Astrocyte (in vitro differentiated cells and primary cell): ENCODE data around the gene KRT17. TPM values are rescaled to one million over a fixed set of nuclear protein-coding genes. Genes with fewer than 3 reads are reported as not detected.

Experiments
- DNase-seq: peaks from one replicate; pipeline ENCODE4 v3.0.0-alpha.2; 2010; ENCODE audit warnings: low read depth
- FAIRE-seq: peaks from 2 replicates; lab custom pipeline; 2011; peaks lifted over from hg19 to GRCh38; lab: Jason Lieb, UNC
- H2AFZ ChIP-seq: 2 replicates; pipeline ENCODE4 v1.6.0; 2012; ENCODE audit warnings: low read depth, low read length, inconsistent platforms
- H3K27ac ChIP-seq: 2 replicates; pipeline ENCODE4 v1.5.1; 2011; ENCODE audit warnings: low read depth, low read length, inconsistent platforms
- H3K27me3 ChIP-seq: 2 replicates; pipeline ENCODE4 v1.6.0; 2011; ENCODE audit warnings: low read length, inconsistent platforms; ENCODE audit not compliant: insufficient read depth
- H3K36me3 ChIP-seq: 2 replicates; pipeline ENCODE4 v1.5.1; 2011; ENCODE audit warnings: low read length, inconsistent platforms; ENCODE audit not compliant: insufficient read depth
- H3K4me1 ChIP-seq: 2 replicates; pipeline ENCODE4 v1.5.1; 2011; ENCODE audit warnings: low read length, inconsistent platforms; ENCODE audit not compliant: insufficient read depth
- H3K4me2 ChIP-seq: 2 replicates; pipeline ENCODE4 v1.6.0; 2012; ENCODE audit warnings: low read length, inconsistent platforms
- H3K4me3 ChIP-seq: 2 replicates; pipeline ENCODE4 v1.5.1; 2011; ENCODE audit warnings: low read depth, mild to moderate bottlenecking, low read length, inconsistent platforms; ENCODE audit not compliant: insufficient read depth
- H3K79me2 ChIP-seq: 2 replicates; pipeline ENCODE4 v1.6.0; 2012; ENCODE audit warnings: mild to moderate bottlenecking, low read length, inconsistent platforms; ENCODE audit not compliant: insufficient read depth
- H3K9ac ChIP-seq: 2 replicates; pipeline ENCODE4 v1.6.0; 2012; ENCODE audit warnings: mild to moderate bottlenecking, low read length, inconsistent platforms
- H3K9me3 ChIP-seq: 2 replicates; pipeline ENCODE4 v1.5.1; 2012; ENCODE audit warnings: low read depth, mild to moderate bottlenecking, low read length, inconsistent platforms; ENCODE audit not compliant: insufficient read depth
- H4K20me1 ChIP-seq: 2 replicates; pipeline ENCODE4 v1.6.0; 2012; ENCODE audit warnings: low read length, inconsistent platforms; ENCODE audit not compliant: insufficient read depth
- H3K27ac Mint-ChIP-seq: one replicate; pipeline ENCODE4 v1.8.0; 2021; ENCODE audit warnings: mild to moderate bottlenecking, mixed read lengths; ENCODE audit not compliant: unreplicated experiment
- H3K27me3 Mint-ChIP-seq: one replicate; pipeline ENCODE4 v1.8.0; 2021; ENCODE audit warnings: low read depth, mixed read lengths; ENCODE audit not compliant: unreplicated experiment
- H3K36me3 Mint-ChIP-seq: one replicate; pipeline ENCODE4 v1.8.0; 2021; ENCODE audit warnings: low read depth, mixed read lengths; ENCODE audit not compliant: unreplicated experiment
- H3K4me1 Mint-ChIP-seq: one replicate; pipeline ENCODE4 v1.8.0; 2021; ENCODE audit warnings: low read depth, mixed read lengths; ENCODE audit not compliant: unreplicated experiment
- H3K4me3 Mint-ChIP-seq: one replicate; pipeline ENCODE4 v1.8.0; 2021; ENCODE audit warnings: mild to moderate bottlenecking, moderate library complexity, mixed read lengths; ENCODE audit not compliant: unreplicated experiment
- H3K9me3 Mint-ChIP-seq: one replicate; pipeline ENCODE4 v1.8.0; 2021; ENCODE audit warnings: mild to moderate bottlenecking, mixed read lengths; ENCODE audit not compliant: unreplicated experiment
- EZH2 ChIP-seq: IDR thresholded peaks from 2 replicates; pipeline ENCODE4 v1.6.1; 2012; ENCODE audit warnings: mild to moderate bottlenecking, low read length, inconsistent platforms; ENCODE audit not compliant: insufficient read depth
- total RNA-seq: library from RNA; stranded (reverse); gene quantifications from 2 replicates; pipeline ENCODE4 v1.2.1, GENCODE V29; 2021
- TF ChIP-seq, protein P1 (sequence below): IDR thresholded peaks from 2 replicates; pipeline ENCODE4 v1.5.1; 2011; ENCODE audit warnings: low read depth, mild to moderate bottlenecking, inconsistent platforms, low read length, moderate library complexity; ENCODE audit not compliant: insufficient read depth

KRT17 gene
- total RNA-seq, 1 donor from 2014 or later: 21.4 TPM

GRCh38 chr17:41575336-41575735 lies 49.0 kb downstream of the KRT17 start:
- H3K27ac Mint-ChIP-seq: no peak overlapping the region
- peaks cover 65% of the 10 kb centered on the region for H3K27me3 Mint-ChIP-seq
- Histone ChIP-seq H3K9me3 (no peaks in the 10 kb centered on the region), H3K4me2 (no peak overlapping the region), H3K36me3 (no peaks in the 10 kb centered on the region), H2AFZ (no peak overlapping the region), H3K4me1 (no peaks in the 10 kb centered on the region), H3K9ac (no peak overlapping the region), H3K79me2 (no peaks in the 10 kb centered on the region), H4K20me1 (no peaks in the 10 kb centered on the region), H3K4me3 (no peak overlapping the region), H3K27me3 (peaks cover 17% of the 10 kb centered on the region), H3K27ac (no peak overlapping the region)
- H3K4me3 Mint-ChIP-seq: no peak overlapping the region
- H3K9me3 Mint-ChIP-seq: peaks cover 2% of the 10 kb centered on the region
- no peaks in the 10 kb centered on the region for H3K36me3 Mint-ChIP-seq
- H3K4me1 Mint-ChIP-seq: no peaks in the 10 kb centered on the region
- DNase-seq: no peak
- TF ChIP-seq, protein P1, sequence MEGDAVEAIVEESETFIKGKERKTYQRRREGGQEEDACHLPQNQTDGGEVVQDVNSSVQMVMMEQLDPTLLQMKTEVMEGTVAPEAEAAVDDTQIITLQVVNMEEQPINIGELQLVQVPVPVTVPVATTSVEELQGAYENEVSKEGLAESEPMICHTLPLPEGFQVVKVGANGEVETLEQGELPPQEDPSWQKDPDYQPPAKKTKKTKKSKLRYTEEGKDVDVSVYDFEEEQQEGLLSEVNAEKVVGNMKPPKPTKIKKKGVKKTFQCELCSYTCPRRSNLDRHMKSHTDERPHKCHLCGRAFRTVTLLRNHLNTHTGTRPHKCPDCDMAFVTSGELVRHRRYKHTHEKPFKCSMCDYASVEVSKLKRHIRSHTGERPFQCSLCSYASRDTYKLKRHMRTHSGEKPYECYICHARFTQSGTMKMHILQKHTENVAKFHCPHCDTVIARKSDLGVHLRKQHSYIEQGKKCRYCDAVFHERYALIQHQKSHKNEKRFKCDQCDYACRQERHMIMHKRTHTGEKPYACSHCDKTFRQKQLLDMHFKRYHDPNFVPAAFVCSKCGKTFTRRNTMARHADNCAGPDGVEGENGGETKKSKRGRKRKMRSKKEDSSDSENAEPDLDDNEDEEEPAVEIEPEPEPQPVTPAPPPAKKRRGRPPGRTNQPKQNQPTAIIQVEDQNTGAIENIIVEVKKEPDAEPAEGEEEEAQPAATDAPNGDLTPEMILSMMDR: no peak
- no peak for TF ChIP-seq EZH2
- no peak for FAIRE-seq

- Histone ChIP-seq H3K79me2 (no peaks in the 10 kb centered on the region), H3K9ac (no peak within 1 kb of the TSS), H3K9me3 (no peaks in the 10 kb centered on the region), H3K36me3 (no peaks in the 10 kb centered on the region), H3K27me3 (peaks cover 25% of the 10 kb centered on the region), H3K27ac (no peak within 1 kb of the TSS), H4K20me1 (no peaks in the 10 kb centered on the region), H2AFZ (no peak within 1 kb of the TSS), H3K4me3 (no peak within 1 kb of the TSS), H3K4me2 (no peak within 1 kb of the TSS), H3K4me1 (no peaks in the 10 kb centered on the region)
- no peak for FAIRE-seq
- no peak within 1 kb of the TSS for H3K4me3 Mint-ChIP-seq
- no peak for DNase-seq
- H3K27me3 Mint-ChIP-seq: peaks cover 78% of the 10 kb centered on the region
- peaks cover 2% of the 10 kb centered on the region for H3K9me3 Mint-ChIP-seq
- no peaks in the 10 kb centered on the region for H3K4me1 Mint-ChIP-seq
- TF ChIP-seq, protein P1: no peak
- no peak for TF ChIP-seq EZH2
- H3K36me3 Mint-ChIP-seq: no peaks in the 10 kb centered on the region
- no peak within 1 kb of the TSS for H3K27ac Mint-ChIP-seq
Observed at GRCh38 chr17:41571561-41572434, 52.6 kb downstream of the KRT17 start, which contains the start of gene KRT9. KRT9 (minus strand) TSS chr17:41572059; CDS start chr17:41571992, 67 bp downstream.

Other genes starting within 250 kb of the KRT17 start
- gene KRT34, start 242.3 kb downstream of the KRT17 start, total RNA-seq: not detected in 2 replicates
- not detected in 2 replicates for gene KRT31, start 227.0 kb downstream of the KRT17 start, total RNA-seq
- not detected in 2 replicates for gene KRT37, start 200.0 kb downstream of the KRT17 start, total RNA-seq
- not detected in 2 replicates for gene KRT38, start 183.6 kb downstream of the KRT17 start, total RNA-seq
- gene KRT32, start 157.2 kb downstream of the KRT17 start, total RNA-seq: not detected in 2 replicates
- gene KRT35, start 143.4 kb downstream of the KRT17 start, total RNA-seq: not detected in 2 replicates
- gene KRT36, start 134.7 kb downstream of the KRT17 start, total RNA-seq: not detected in 2 replicates
- not detected in 2 replicates for gene KRT13, start 119.0 kb downstream of the KRT17 start, total RNA-seq
- gene KRT15, start 105.7 kb downstream of the KRT17 start, total RNA-seq: 0.26 and 0.79 TPM in 2 replicates
- 113 and 210 TPM in 2 replicates for gene KRT19, start 96.3 kb downstream of the KRT17 start, total RNA-seq
- gene KRT9, start 52.5 kb downstream of the KRT17 start, total RNA-seq: 0.09 TPM in 1 of 2 replicates, not detected in the other
- gene KRT14, start 37.7 kb downstream of the KRT17 start, total RNA-seq: 1.0 and 2.2 TPM in 2 replicates
- gene KRT16, start 11.8 kb downstream of the KRT17 start, total RNA-seq: 0.79 and 1.3 TPM in 2 replicates
- 767 and 795 TPM in 2 replicates for gene EIF1, start 64.3 kb upstream of the KRT17 start, total RNA-seq
- not detected in 2 replicates for gene GAST, start 87.8 kb upstream of the KRT17 start, total RNA-seq
- gene HAP1, start 110.1 kb upstream of the KRT17 start, total RNA-seq: 0.46 and 0.52 TPM in 2 replicates
- gene JUP, start 162.1 kb upstream of the KRT17 start, total RNA-seq: 236 TPM in 2 replicates
- gene P3H4, start 187.4 kb upstream of the KRT17 start, total RNA-seq: 81.5 and 110 TPM in 2 replicates
- 446 and 584 TPM in 2 replicates for gene FKBP10, start 188.4 kb upstream of the KRT17 start, total RNA-seq
- 47.4 and 56.1 TPM in 2 replicates for gene NT5C3B, start 211.7 kb upstream of the KRT17 start, total RNA-seq
- gene KLHL10, start 213.2 kb upstream of the KRT17 start, total RNA-seq: not detected in 2 replicates
- gene KLHL11, start 240.8 kb upstream of the KRT17 start, total RNA-seq: 12.3 and 12.8 TPM in 2 replicates